ENCODE results near the gene R3HDM2. TPM values are rescaled to one million over a fixed set of nuclear protein-coding genes. Genes with fewer than 3 reads are reported as not detected.

R3HDM2 gene
- total RNA-seq, 1 donor from 2014 or later, result 86.8 TPM

DNA sequence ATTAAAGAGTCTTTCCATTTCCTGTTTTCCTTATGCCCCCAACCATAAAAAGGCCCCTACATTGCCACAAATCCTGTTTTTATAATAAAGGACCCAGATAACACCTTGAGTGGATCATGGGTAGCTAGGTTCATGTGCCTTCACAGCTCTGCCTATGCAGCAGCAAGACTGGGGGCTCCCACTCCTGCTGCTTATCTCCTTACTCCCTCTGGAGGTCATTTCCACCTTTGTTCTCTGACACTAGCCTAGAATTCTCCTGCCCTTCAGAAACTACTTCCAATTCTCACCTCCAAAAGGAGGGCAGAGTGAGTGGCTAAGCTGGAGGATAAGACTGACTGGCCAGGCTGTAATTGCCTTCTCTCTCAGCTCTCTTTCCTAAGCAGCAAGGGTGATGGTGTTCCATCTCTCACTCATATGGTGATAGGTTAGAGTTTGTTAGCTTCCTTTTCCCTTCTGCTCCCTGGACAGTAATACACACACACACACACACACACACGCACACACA is 159.8 kb downstream of the R3HDM2 start:
- no peak overlapping the region for H3K4me3 Mint-ChIP-seq (ENCODE audit: low read depth)
- H3K9me3 Mint-ChIP-seq (ENCODE audit: low read depth), result no peaks in the 10 kb centered on the region
- TF ChIP-seq, protein P1, sequence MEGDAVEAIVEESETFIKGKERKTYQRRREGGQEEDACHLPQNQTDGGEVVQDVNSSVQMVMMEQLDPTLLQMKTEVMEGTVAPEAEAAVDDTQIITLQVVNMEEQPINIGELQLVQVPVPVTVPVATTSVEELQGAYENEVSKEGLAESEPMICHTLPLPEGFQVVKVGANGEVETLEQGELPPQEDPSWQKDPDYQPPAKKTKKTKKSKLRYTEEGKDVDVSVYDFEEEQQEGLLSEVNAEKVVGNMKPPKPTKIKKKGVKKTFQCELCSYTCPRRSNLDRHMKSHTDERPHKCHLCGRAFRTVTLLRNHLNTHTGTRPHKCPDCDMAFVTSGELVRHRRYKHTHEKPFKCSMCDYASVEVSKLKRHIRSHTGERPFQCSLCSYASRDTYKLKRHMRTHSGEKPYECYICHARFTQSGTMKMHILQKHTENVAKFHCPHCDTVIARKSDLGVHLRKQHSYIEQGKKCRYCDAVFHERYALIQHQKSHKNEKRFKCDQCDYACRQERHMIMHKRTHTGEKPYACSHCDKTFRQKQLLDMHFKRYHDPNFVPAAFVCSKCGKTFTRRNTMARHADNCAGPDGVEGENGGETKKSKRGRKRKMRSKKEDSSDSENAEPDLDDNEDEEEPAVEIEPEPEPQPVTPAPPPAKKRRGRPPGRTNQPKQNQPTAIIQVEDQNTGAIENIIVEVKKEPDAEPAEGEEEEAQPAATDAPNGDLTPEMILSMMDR (IDR thresholded peaks at IDR 0.05; ENCODE audit: unreplicated experiment), result peak; percentile 25
- H3K4me1 Mint-ChIP-seq (ENCODE audit: low read depth), result peaks cover 8% of the 10 kb centered on the region
- peaks cover 31% of the 10 kb centered on the region for H3K36me3 Mint-ChIP-seq (ENCODE audit: insufficient read depth)
- peak overlapping the region; percentile 0 for H3K27ac Mint-ChIP-seq
- no peaks in the 10 kb centered on the region for H3K27me3 Mint-ChIP-seq
- no peak for DNase-seq (ENCODE audit: low spot score, unreplicated experiment)

GRCh38 chr12:57268264-57268663 is 162.6 kb downstream of the R3HDM2 start:
- Mint-ChIP-seq H3K36me3 (ENCODE audit: insufficient read depth) (peaks cover 26% of the 10 kb centered on the region), H3K27ac (peak overlapping the region; percentile 39), H3K4me3 (ENCODE audit: low read depth) (no peak overlapping the region), H3K4me1 (ENCODE audit: low read depth) (peaks cover 8% of the 10 kb centered on the region), H3K9me3 (ENCODE audit: low read depth) (no peaks in the 10 kb centered on the region), H3K27me3 (no peaks in the 10 kb centered on the region)
- no peak for DNase-seq (ENCODE audit: low spot score, unreplicated experiment)
- TF ChIP-seq, protein P1 (IDR thresholded peaks at IDR 0.05; ENCODE audit: unreplicated experiment), result no peak

DNA sequence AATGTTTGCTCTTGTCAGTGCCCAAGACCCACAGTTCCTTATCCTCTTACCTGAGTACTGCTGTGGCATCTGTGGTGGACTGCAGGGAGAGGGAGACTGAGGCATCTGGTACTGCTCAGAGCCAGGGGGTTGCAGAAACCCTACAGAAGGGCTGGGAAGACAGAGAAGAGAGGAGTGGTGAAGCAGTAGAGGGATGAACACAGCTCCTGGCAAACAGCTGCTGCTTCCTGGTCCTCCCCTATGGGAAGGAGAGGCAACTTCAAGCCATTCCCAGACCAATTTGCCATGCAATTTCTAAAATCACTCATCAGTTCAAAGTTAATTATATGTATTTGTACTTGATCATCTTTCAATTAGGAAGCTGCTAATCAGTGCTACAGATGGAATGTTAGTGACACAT is 164.2 kb downstream of the R3HDM2 start:
- H3K27ac Mint-ChIP-seq, result no peak overlapping the region
- no peak overlapping the region for H3K4me3 Mint-ChIP-seq (ENCODE audit: low read depth)
- TF ChIP-seq, protein P1 (IDR thresholded peaks at IDR 0.05; ENCODE audit: unreplicated experiment), result no peak
- no peaks in the 10 kb centered on the region for H3K9me3 Mint-ChIP-seq (ENCODE audit: low read depth)
- peaks cover 24% of the 10 kb centered on the region for H3K36me3 Mint-ChIP-seq (ENCODE audit: insufficient read depth)
- no peaks in the 10 kb centered on the region for H3K4me1 Mint-ChIP-seq (ENCODE audit: low read depth)
- no peaks in the 10 kb centered on the region for H3K27me3 Mint-ChIP-seq
- no peak for DNase-seq (ENCODE audit: low spot score, unreplicated experiment)

DNA sequence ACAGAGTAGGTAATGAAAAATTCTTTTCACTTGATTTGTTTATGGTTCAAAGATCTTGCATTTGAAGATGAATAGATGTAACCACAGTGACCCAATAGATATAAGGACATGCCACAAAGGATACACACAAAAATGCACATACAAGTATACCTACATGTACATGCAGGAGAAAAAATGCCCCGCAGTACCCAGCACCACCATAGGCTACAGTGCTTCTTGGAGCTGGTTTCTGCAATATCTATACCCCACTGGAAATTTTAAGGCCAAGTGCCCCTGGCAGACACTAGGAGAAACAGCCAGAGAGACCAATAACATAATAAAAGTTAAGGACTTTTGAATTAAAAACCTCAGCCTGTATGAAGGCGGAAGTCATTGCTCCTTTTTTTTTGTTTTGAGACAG is 167.7 kb downstream of the R3HDM2 start:
- Mint-ChIP-seq H3K27me3 (no peaks in the 10 kb centered on the region), H3K4me3 (ENCODE audit: low read depth) (no peak overlapping the region), H3K27ac (no peak overlapping the region), H3K9me3 (ENCODE audit: low read depth) (no peaks in the 10 kb centered on the region), H3K36me3 (ENCODE audit: insufficient read depth) (peaks cover 15% of the 10 kb centered on the region), H3K4me1 (ENCODE audit: low read depth) (no peaks in the 10 kb centered on the region)
- TF ChIP-seq, protein P1 (IDR thresholded peaks at IDR 0.05; ENCODE audit: unreplicated experiment), result no peak
- DNase-seq (ENCODE audit: low spot score, unreplicated experiment), result no peak

GRCh38 chr12:57262126-57262822 is 168.6 kb downstream of the R3HDM2 start:
- Mint-ChIP-seq H3K9me3 (ENCODE audit: low read depth) (no peaks in the 10 kb centered on the region), H3K27ac (no peak overlapping the region), H3K27me3 (no peaks in the 10 kb centered on the region), H3K4me1 (ENCODE audit: low read depth) (no peaks in the 10 kb centered on the region), H3K36me3 (ENCODE audit: insufficient read depth) (peaks cover 14% of the 10 kb centered on the region), H3K4me3 (ENCODE audit: low read depth) (no peak overlapping the region)
- TF ChIP-seq, protein P1 (IDR thresholded peaks at IDR 0.05; ENCODE audit: unreplicated experiment), result no peak
- no peak for DNase-seq (ENCODE audit: low spot score, unreplicated experiment)

Data from progenitor cell of endocrine pancreas (in vitro differentiated cells).